Measurements from ENCODE around the gene KLHL21.

KLHL21 gene

DNA sequence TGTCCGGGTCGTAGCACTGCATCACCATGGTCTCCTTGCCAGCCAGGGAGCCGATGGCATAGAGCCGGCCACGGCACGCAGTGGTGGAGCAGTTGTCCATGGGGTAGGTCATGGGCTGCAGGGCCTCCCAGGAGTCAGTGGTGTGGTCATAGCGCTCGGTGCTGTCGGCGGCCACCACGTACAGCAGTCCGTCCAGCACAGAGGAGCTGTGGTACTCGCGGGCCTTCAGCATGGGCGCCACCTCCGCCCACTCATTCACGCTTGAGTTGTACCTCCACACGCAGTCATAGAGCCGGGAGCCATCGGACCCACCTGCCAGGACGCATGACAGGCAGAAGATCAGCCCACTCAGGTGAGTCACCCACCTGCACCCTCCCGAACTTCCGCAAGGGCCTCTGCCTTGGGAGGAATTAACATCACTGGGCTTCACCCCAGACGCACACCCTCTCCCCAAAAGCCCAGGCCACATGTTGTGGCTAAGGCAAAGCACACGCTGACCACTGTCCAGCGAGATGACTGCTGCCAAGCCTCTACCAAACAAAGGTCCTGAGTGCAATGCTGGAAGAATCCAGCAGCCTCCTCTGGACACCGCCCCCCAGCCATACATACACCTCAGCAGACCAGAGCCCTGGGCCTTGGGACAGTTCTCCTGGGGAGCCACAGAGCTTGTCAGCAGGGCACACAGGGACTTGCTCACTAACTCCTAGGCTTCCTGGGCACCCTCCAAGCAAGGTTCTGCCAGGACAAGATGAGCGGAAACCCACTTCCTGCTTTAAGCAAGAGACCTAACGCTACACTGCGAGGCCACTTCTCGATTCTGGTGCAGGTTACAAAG is 3.3 kb downstream of the KLHL21 start:
- DNase-seq: peak; percentile 33 to 61

DNA sequence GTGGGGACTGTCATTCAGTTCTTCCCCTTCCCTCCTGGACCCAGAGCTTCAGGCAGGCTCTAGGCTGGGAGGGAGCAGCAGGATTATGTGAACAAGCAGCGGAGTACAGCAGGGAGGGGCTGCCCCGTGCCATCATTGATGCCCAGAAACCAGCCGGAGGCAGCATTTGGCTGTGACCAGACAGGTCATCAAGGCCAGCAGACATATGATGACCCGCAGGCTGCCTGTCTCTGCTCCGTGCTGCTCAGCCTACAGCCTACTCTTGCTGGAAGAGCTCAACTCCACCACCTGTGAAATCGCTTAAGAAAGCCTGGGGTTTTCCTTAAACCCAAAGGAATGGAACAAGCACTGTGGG is 4.9 kb downstream of the KLHL21 start:
- DNase-seq: no peak

DNA sequence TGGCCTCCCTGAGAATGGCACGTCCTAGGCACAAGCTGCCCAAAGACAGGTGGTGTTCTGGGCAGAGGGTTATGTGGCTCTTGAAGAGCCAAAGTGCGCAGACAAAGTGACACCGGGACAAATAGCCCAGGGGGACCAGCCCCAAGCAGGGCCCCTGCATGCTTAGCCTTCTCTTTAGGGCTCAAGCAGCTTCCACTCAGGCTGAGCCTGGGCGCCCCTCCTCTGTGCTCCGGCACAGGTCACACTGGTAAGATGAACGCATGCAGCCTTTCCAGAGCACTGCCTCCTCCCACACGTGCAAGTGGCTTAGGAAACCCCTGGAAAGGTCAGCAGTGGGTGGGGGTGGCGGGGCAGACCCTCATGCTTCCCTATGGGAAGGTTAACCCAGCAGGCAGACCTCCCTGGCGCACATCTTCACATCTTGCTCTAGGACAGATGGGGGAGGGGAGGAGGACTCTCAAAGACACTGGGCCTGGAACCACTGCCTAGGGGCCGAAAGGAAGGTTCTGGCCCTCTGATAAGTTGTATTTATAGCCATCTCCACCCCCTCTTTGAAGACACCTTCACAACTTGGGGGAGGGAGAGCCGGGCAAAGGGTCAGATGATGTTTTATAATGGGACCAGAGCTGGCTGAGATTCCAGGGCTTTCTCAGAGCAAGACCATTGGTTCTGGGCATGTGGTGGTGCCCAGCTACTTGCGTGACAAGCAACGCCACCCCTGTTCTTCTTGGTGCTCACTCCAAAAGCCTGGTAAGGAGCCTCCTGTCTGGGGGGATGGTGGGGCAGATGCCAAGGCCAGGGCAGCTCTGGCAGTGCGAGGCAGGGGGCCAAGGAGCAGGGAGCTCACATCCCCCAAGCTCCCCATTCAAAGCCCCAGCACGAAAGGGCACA is 5.5 kb downstream of the KLHL21 start:
- no peak for DNase-seq

DNA sequence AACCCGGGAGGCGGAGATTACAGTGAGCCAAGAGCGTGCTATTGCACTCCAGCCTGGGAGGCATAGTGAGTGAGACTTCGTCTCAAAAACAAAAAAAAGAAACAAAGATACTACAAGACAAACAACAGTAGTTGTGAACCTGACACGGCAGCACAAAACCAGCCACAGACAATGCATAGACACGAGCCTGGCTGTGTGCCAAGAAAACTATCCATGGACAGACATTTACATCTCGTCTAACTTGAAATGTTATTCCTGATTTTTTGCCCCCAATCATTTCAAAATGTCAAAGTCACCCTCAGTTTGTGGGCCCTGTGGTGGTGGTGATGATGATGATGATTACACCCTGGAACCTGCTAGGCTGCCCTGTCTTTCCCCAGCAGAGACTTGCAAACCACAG is 6.3 kb downstream of the KLHL21 start:
- DNase-seq: no peak

DNA sequence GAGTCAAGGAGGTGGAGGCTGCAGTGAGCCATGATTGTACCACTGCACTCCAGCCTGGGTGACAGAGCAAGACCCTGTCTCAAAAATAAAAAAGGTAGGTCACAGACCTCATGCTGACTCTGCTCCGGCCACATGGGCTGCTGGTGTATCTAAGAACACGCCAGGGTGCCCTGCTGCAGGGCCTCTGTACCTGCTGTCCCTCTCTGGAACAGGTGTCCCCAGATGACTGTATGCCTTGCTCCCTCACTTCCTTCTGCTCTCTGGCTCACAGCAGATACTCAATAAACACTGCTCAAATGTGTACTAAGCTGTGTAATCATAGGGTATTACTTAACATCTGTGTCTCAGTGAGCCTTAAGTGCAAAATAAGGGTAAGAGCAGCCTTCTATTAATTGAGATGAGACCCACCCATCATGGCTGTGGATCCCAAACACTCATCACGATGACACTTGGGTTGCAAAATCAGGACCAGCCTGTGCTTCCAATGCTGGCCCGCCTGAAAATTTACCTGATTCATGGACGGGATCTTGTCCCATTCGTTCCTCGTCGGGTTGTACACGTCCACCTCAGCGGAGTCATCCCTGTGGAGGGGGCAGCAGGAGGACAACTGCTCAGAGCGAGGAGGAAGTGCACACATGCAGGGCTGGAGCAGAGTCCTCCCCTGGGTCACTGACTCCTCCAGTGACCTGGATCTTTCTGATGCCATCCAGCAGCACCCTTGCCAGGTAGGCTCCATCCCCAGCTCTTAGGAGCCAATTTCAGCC is 7.5 kb downstream of the KLHL21 start:
- DNase-seq: no peak

DNA sequence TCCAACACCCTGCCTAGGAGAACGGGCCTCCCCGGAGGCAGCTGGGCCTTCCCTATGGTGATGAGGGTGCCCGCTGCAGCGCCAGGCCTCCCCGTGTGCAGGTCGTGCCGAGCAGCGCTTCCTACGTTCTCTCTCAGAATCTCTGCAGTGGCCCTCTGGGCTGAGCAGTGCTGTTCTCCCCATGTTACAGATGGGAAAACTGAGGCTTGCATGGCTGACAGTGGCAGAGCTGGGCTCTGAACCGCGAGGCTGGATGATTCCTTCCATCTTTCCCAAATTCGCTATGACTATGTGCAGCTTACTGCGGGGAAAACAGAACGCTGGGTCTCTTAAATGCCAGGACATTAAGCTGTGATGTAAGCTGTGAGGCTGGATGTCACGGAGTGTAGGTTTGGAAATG is 8.9 kb downstream of the KLHL21 start:
- DNase-seq: no peak

DNA sequence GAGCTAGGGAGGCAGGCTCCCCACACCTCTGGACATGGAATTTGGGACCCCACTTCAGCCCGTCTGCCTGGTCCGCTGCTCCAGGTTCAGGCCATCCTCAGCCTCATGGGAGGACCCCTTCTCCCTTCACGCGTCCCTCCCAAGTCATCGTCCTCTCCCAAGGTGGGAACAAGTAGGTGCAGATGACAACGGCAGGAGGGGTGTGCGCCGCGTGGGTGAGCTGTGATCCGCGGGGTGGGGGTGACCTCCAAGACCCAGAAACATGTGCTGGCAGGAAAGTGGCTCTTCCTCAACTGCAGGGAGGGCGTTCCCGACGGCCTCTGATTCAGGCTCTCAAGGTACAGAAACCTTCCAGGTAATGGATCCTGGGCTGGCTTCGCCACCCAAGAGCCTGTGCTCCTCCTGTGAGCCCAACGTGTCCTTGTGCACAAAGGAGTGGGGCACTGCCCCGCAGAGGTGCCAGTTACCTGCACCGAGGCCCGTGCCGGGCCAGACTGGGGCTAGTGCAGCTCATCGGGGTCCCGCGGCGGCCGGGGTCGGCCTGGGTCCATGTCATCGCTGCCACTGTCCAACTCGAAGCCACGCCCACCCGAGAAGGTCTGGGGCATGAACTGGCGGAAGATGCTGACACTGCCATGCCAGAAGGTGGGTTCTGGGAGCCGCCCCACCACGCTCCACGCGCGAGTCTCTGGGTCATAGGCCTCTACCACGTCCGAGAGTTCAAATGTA is 9.6 kb downstream of the KLHL21 start:
- no peak for DNase-seq

DNA sequence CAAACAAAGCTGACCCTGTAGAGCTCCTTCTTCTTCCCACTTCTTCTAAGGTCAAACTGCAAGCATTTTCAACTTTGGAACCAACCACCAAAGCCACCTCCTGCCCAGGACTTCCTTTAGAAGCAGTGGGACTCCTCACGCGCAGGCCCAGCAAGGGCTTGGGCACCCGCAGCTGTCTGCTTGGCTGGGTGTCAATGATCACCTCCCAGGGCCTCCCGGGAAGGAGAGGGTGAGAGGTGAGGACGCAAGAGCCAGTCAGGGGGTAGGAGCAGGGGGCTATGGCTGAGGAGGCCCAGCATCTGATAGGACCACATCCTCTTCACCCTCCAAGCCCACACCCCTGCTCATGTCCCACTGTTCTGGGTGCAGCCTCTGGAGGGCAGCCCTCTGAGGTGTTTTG is 10.2 kb downstream of the KLHL21 start:
- no peak for DNase-seq

DNA sequence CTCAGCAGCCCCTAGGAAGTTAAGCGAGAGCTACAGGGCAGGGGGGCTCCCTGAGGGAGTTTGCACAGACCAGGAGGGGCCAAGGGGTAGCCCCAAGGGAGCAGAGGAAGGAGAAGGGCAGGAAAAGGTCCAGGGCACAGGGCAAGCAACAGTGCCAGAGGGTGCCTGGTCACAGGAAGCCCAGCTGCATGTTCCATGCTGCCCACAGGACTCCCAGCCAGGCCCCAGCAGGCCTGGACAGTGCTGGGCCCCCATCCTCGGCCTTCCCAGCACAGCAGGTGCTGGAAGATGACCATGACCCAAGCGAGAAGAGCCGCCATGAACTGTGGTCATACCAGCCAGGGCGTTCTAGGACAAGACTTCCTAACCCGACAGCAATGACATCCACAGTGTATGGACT is 11.0 kb downstream of the KLHL21 start:
- DNase-seq: no peak

DNA sequence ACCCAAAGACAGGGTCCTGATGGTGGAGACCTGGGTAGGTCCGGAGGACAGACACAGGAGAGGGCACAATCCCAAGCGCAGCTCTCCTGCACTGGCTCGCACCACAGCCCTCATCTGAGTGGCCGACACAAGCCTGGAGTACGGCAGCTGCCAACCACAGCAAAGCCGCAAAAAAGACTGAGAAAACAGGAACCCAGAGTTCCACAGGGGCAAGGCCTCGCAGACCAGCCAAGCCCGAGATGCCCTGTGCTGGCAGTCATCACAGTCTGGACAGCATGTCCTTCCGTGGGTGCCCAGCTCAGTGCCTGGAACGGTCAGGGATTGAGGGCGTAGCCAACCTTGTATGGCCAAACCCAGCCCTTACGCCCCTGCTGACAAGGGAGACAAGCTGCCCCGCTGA is 11.4 kb downstream of the KLHL21 start:
- DNase-seq: no peak

DNA sequence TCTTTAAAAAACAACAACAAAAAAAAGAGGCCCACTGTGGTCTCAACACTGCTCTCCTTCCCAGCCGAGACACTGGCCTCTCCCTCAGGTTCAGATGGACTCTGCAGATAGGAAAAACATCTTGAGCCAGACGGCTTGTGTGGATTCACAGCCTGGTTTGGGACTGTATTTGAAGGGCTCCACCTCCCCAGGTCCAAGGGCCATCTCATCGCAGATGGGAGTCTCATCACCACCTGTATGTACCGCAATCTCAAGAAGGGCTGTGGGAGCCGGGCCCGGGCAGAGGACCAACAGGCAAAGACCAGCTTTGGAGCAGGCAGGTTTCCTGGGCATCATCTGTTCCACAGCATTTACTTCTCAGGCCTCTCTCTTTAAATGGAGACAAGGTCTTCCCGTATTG is 12.6 kb downstream of the KLHL21 start:
- no peak for DNase-seq

DNA sequence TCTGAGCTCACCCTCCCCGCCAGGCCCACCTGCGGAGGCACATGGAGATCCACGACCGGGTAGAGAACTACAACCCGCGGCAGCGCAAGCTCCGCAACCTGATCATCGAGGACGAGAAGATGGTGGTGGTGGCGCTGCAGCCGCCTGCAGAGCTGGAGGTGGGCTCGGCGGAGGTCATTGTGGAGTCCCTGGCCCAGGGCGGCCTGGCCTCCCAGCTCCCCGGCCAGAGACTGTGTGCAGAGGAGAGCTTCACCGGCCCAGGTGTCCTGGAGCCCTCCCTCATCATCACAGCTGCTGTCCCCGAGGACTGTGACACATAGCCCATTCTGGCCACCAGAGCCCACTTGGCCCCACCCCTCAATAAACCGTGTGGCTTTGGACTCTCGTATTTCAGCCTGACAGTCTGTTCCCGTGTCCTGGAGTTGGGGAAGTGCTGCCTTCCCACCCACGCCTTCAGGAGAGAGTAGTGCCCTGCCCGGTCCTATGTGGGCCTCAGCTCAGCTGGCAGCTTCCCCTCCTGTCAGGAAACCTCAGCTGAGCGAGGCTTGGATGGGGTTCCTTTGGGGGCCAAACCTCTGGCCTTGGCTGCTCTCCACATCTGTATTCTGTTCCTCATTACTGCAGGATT is 13.7 kb downstream of the KLHL21 start:
- DNase-seq: no peak

DNA sequence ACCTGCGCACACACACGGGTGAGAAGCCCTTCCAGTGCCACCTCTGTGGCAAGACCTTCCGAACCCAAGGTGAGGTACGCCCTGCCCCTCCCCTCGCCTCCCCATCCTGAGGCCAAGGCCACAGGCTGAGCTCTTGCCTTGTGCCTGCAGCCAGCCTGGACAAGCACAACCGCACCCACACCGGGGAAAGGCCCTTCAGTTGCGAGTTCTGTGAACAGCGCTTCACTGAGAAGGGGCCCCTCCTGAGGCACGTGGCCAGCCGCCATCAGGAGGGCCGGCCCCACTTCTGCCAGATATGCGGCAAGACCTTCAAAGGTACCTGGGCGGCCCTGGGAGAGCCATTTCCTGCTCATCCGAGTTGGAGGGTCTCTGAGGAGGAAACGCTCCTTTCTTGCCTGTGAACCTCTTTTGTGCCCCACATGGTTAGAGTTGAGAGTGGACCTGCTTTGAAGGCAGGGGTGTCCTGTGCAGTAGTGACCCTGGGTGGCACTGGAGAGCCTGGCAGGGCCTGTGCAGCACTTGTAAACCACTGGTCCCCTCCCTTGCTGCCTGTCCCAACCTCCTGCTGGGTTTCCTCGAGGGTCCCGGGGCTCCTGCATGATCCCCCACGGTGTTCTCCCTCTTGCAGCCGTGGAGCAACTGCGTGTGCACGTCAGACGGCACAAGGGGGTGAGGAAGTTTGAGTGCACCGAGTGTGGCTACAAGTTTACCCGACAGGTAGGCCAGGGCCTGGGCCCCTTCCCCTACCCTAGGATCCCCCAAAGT is 14.4 kb downstream of the KLHL21 start:
- DNase-seq: no peak

DNA sequence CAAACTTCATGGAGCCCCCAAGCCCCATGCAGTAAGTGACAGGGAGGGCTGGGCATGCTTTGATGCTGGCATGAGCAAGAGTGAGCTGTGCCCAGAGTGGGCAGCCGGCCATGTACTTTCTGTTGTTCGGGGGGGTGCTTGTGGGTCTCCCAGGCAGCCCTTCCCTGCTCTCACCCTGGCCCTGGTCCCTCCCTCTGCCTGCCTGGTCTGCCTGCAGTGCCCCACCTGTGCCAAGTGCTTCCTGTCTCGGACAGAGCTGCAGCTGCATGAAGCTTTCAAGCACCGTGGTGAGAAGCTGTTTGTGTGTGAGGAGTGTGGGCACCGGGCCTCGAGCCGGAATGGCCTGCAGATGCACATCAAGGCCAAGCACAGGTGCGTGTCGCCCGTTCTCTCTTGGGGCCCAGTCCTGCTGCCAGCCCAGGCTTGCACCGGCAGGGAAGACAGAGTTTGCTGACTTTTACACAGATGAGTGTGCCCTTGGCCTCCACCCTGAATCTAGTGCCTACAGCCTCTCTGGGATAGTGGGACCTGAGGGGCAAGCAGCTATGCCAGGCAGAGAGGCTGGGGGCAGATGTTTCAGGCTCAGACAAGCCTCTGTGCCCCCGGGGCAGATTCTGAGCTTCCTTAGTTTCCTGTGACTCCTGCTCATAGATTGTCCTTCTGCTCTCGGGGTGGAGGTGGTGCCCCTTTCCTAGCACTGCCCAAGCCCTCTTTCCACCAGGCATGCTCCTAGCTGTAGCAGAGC is 15.2 kb downstream of the KLHL21 start:
- DNase-seq: no peak

DNA sequence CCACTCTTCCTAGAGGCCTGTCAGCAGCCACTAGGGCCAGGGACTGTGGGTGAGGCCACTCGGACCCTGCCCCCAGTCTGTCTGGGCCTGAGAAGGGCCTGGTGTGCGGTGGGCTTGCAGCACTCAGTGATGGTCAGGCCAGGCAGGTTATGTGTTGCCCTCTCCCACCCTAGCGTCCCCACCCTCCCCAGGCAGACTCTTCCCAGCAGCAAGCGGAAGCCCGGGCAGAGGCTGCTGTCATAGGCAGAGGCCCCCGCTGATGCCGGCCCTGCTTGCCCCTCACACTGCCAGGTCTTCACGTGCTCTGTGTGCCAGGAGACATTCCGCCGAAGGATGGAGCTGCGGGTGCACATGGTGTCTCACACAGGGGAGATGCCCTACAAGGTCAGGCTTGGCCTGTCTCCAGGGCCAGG is 16.3 kb downstream of the KLHL21 start:
- no peak for DNase-seq

DNA sequence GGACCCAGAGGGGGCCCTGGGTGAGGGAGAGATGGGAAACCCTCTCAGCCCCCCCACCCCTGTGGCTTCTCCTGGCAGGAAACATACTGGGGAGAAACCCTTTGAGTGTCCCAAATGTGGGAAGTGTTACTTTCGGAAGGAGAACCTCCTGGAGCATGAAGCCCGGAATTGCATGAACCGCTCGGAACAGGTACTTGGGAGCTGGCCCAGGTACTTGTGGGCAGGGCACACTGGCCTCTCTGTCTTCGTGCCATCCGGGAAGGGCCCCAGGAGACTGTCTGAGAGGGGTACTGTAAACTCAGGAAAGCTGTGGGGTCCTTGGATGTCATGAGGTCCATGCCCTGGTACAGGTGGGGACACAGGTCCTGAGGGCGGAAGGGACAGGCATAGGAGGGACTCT is 16.8 kb downstream of the KLHL21 start:
- no peak for DNase-seq

DNA sequence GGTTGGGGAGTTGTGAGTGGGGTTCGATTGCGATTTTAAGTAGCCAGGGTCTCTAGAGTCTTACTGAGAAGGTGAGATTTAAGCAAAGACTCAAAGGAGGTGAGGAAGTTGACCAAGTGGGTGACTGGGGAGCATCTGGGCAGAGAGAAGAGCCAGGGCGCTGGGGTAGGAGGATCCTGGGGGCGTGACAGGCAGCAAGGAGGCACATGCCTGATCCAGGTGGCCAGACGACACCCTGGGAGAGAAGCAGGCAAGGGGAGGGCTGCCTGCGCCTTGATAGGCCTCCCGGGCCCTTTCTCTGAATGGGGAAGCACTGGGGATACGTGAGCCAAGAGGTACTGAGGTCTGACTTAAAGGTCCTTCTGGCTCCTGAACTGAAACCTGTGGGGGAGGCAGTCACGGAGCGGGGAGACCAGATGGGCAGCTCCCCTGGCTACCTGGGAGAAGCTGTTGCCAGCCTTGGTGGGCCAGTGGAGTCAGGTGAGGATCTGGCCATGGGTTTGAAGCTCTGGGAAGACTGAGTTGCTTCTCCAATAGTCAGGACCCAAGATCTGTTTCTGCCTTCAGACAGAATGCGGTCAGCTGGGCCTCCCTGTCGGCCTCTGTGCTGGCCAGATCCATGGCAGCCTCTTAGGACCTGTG is 17.5 kb downstream of the KLHL21 start:
- DNase-seq: no peak

DNA sequence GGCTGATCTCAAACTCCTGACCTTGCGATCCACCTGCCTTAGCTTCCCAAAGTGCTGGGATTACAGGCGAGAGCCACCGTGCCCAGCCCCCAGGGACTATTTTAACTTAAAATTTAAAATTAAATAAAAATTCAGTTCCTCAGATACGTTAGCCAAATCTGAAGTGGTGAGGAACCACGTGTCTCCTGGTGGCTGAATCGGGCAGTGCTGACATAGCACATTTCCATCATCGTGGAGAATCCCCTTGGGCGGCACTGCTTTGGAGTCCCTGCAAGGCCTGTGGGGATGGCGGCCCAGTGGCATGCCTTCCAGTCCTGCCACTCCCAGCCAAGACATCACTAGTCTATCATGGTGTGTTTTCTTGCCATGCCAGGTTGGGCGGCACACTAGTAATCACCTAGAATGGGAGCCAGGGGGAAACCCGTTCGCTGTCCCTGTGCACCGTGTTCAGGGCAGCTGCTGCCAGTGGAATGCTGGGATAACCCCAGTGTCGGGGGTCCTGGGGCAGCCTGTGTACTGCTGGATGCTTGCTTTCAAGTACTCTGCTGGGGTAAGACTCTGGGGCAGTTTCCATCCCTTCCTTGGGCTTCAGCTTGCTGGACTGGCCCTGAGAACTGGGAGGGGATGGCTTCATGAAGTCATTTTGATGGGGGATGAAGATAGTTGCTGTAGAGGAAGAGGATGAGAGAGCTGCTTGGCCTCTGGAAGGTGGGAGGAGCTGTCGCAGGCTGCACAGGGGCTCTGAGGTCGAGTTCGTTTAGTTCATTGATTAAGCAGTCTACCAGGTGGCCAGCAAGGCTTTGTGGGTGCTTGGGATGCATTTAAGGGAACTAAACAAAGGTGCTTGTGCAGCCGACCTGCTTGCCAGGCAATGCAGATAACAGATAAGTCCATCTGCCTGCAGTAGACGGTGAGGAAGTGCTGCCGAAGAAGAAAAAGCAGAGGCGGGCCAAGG is 18.3 kb downstream of the KLHL21 start:
- DNase-seq: no peak

DNA sequence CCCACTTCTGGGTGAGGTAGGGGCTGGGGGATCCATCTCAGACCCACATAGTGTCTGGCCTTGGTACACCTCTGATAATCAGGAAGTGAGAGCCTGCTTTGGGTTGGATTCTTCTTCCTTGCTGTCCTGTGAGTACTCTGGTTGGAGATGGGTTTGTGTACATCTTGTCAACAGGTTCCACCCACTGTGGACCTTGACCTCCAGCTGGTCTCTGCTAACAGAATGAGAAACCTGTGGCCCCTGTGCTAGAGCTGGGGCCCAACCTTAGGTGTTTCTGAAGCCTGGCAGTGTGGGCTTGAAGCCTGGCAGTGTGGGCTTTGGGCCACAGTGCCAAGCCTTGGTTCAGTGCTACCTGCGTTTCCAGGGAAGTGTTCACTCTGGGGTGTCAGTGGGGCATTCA is 20.3 kb downstream of the KLHL21 start:
- no peak for DNase-seq

All from CD4-positive, alpha-beta T cell treated with Interferon alpha-2 for 1 hour (primary cell).